Panc1 (cell line): Measurements from ENCODE around the gene NADK2. TPM values are rescaled to one million over a fixed set of nuclear protein-coding genes. Genes with fewer than 3 reads are reported as not detected.

Experiments
- ATAC-seq: fragments of 200-7000 bp; cut with Tn5 transposase; 2 replicates; pipeline ENCODE4 v1.9.1; 2020; ENCODE audit warnings: mild to moderate bottlenecking, moderate library complexity
- BruUV-seq: library from RNA; stranded (reverse); fragments of 400-500 nt; replicated peaks from 2 replicates; lab custom pipeline; 2021; lab: Mats Ljungman, UMichigan
- CTCF ChIA-PET: fragments of 300-600 bp; sonication (Branson Sonifier 250); formaldehyde crosslinking; loops from one replicate; lab custom pipeline; 2022; ENCODE audit warnings: antibody characterized with exemption; lab: Charles Lee
- POLR2A ChIA-PET: fragments of 300-600 bp; sonication (Branson Sonifier 250); formaldehyde crosslinking; loops from one replicate; lab custom pipeline; 2022; ENCODE audit warnings: antibody characterized with exemption; lab: Charles Lee
- DNase-seq: peaks from one replicate; pipeline ENCODE4 v3.0.0-alpha.2; 2010; ENCODE audit warnings: low read depth, low spot score
- H3K27ac ChIP-seq: 2 replicates; pipeline ENCODE4 v1.5.1; 2011; ENCODE audit warnings: mild to moderate bottlenecking, low read length, inconsistent platforms
- H3K27me3 ChIP-seq: fragments of 200-500 bp; sonication (Bioruptor generic); 2 replicates; pipeline ENCODE4 v1.6.0; 2014; ENCODE audit warnings: low read length, inconsistent platforms; ENCODE audit not compliant: control insufficient read depth, insufficient read depth
- H3K36me3 ChIP-seq: fragments of 200-500 bp; sonication (Bioruptor generic); 2 replicates; pipeline ENCODE4 v1.5.1; 2014; ENCODE audit warnings: inconsistent platforms, mild to moderate bottlenecking, low read length, moderate library complexity; ENCODE audit not compliant: control insufficient read depth, insufficient read depth
- H3K4me1 ChIP-seq: 2 replicates; pipeline ENCODE4 v1.5.1; 2011; ENCODE audit warnings: inconsistent platforms, mild to moderate bottlenecking, low read length, moderate library complexity; ENCODE audit not compliant: control insufficient read depth, insufficient read depth
- H3K4me3 ChIP-seq, 2 experiments: 2 replicates each; pipeline ENCODE4 v1.5.1; 2011 to 2012; ENCODE audit warnings: low read depth in 2 of 2, low read length in 2 of 2, mild to moderate bottlenecking in 2 of 2, inconsistent platforms in 1 of 2, moderate library complexity in 1 of 2
- H3K9me3 ChIP-seq: fragments of 200-500 bp; sonication (Bioruptor generic); 2 replicates; pipeline ENCODE4 v1.5.1; 2014; ENCODE audit warnings: low read depth, mild to moderate bottlenecking, inconsistent platforms, low read length, moderate library complexity; ENCODE audit not compliant: control insufficient read depth, insufficient read depth
- CTCF ChIP-seq: fragments of 450-650 bp; IDR thresholded peaks from 2 replicates; pipeline ENCODE4 v1.5.1; 2017; ENCODE audit warnings: mild to moderate bottlenecking
- POLR2AphosphoS5 ChIP-seq: IDR thresholded peaks from 2 replicates; pipeline ENCODE4 v1.6.1; 2012; ENCODE audit warnings: mild to moderate bottlenecking, low read depth, low read length, moderate library complexity
- REST ChIP-seq, 2 experiments: IDR thresholded peaks; 2 replicates each; pipeline ENCODE4 v1.6.1; 2011 to 2012; ENCODE audit warnings: low read depth in 2 of 2, control low read depth in 1 of 2, low read length in 1 of 2, mild to moderate bottlenecking in 1 of 2, moderate library complexity in 1 of 2; ENCODE audit not compliant: insufficient read depth in 1 of 2
- SIN3A ChIP-seq: IDR thresholded peaks from 2 replicates; pipeline ENCODE4 v1.6.1; 2012; ENCODE audit warnings: low read depth, mild to moderate bottlenecking, low read length, moderate library complexity, borderline replicate concordance; ENCODE audit not compliant: insufficient read depth
- TCF7L2 ChIP-seq: IDR thresholded peaks from 2 replicates; pipeline ENCODE4 v1.6.1; 2011; ENCODE audit warnings: mild to moderate bottlenecking, low read depth, low read length, inconsistent platforms
- in situ Hi-C: cut with HindIII; loops from 2 replicates; pipeline ENCODE4 v1.10.0; 2016; ENCODE audit warnings: low sequenced_read_pairs, low pct_unique_long_range_greater_than_20kb
- intact Hi-C: fragments of 100-400 bp; cut with micrococcal nuclease; formaldehyde crosslinking; loops from one replicate; pipeline ENCODE4 v1.10.0; 2022; ENCODE audit not compliant: unreplicated experiment
- total RNA-seq: library from RNA; stranded (reverse); gene quantifications from one replicate; pipeline ENCODE4 v1.2.1, GENCODE V29; 2021; ENCODE audit not compliant: unreplicated experiment

The NADK2 gene
- total RNA-seq, 1 experiment from 2014 or later, result 22.5 TPM

- in situ Hi-C loops, result no loop called here
- TF ChIP-seq TCF7L2 (no peak), REST (IDR thresholded peaks at IDR 0.05; ENCODE audit: insufficient read depth in 1 of 2, low read depth in 2 of 2, low read length in 1 of 2) (no peak), CTCF (no peak), SIN3A (no peak), POLR2AphosphoS5 (no peak)
- H3K27ac ChIP-seq, result no peak overlapping the region
- H3K4me3 ChIP-seq, result no peak overlapping the region
- CTCF ChIA-PET, result no interaction called here
- H3K4me1 ChIP-seq, result peaks cover 19% of the 10 kb centered on the region
- DNase-seq (no peak), ATAC-seq (no peak)
- H3K9me3 ChIP-seq, result no peaks in the 10 kb centered on the region
- H3K36me3 ChIP-seq, result no peaks in the 10 kb centered on the region; the same call in none of the 2 replicates
- intact Hi-C loops, result no loop called here
- TSS peak; percentile 81 for BruUV-seq
- H3K27me3 ChIP-seq, result no peaks in the 10 kb centered on the region; the same call in 1 of the 2 replicates
- POLR2A ChIA-PET, result no interaction called here
Observed at GRCh38 chr5:36243653-36244052, 1.9 kb upstream of the NADK2 start.

- Histone ChIP-seq H3K27ac (peak overlapping the region; percentile 77), H3K4me3 (peak overlapping the region; percentile 79), H3K9me3 (no peaks in the 10 kb centered on the region), H3K27me3 (no peaks in the 10 kb centered on the region), H3K36me3 (no peaks in the 10 kb centered on the region; the same call in 1 of the 2 replicates), H3K4me1 (peaks cover 25% of the 10 kb centered on the region)
- DNase-seq (no peak), ATAC-seq (no peak)
- TF ChIP-seq SIN3A (no peak), POLR2AphosphoS5 (no peak), CTCF (no peak), REST (IDR thresholded peaks at IDR 0.05; ENCODE audit: insufficient read depth in 1 of 2, low read depth in 2 of 2, low read length in 1 of 2) (no peak), TCF7L2 (no peak)
- in situ Hi-C loops (no loop called here), intact Hi-C loops (no loop called here)
- no TSS peak for BruUV-seq
- ChIA-PET CTCF (interaction anchor here (0.7 to 0.9 kb wide), 2 partner anchors 70 to 957 kb away, joined by 5 to 11 read pairs; no protein-coding TSS in a partner anchor), POLR2A (interaction anchor here (0.6 to 0.7 kb wide), 6 partner anchors 10 to 551 kb away, joined by 3 to 10 read pairs (median 4); no protein-coding TSS in a partner anchor)
Observed at GRCh38 chr5:36242534-36243485, 1.1 kb upstream of the NADK2 start.
